ENCODE results near the gene ZNF329.

GRCh38 chr19:58134244-58134643 lies 16.3 kb downstream of the ZNF329 start:
- TF ChIP-seq EZH2phosphoT487 (IDR thresholded peaks at IDR 0.05; ENCODE audit: low read depth, severe bottlenecking, unreplicated experiment) (no peak), CTCF (IDR thresholded peaks at IDR 0.05; ENCODE audit: poor library complexity) (no peak), EZH2 (IDR thresholded peaks at IDR 0.05; ENCODE audit: borderline replicate concordance) (no peak)
